ENCODE results near the gene RNASEH2A.
A peak's percentile ranks its signal among the peaks of the same experiment; 100 is the strongest.

The RNASEH2A gene
- long read RNA-seq, donor 1, transcript RNASEH2A-201 (8 exons, 2,753 nt): major isoform, 25 of 26 reads
- long read RNA-seq, donor 1, partial matches to known transcripts: 0 of 26 reads
- long read RNA-seq, donor 1, other reads (novel, unspliced or antisense): 0 of 26 reads
- long read RNA-seq, donor 2, transcript RNASEH2A-201 (8 exons, 2,753 nt): major isoform, 9 of 10 reads
- long read RNA-seq, donor 2, partial matches to known transcripts: 0 of 10 reads
- long read RNA-seq, donor 2, other reads (novel, unspliced or antisense): 0 of 10 reads
- long read RNA-seq, donor 3, transcript RNASEH2A-201 (8 exons, 2,753 nt): major isoform, 6 of 7 reads
- long read RNA-seq, donor 3, partial matches to known transcripts: 0 of 7 reads
- long read RNA-seq, donor 3, other reads (novel, unspliced or antisense): 0 of 7 reads
- long read RNA-seq, donor 4, transcript RNASEH2A-201 (8 exons, 2,753 nt): major isoform, 8 of 10 reads
- long read RNA-seq, donor 4, partial matches to known transcripts: 0 of 10 reads
- long read RNA-seq, donor 4, other reads (novel, unspliced or antisense): 0 of 10 reads
- long read RNA-seq, donor 5, transcript RNASEH2A-201 (8 exons, 2,753 nt): major isoform, 28 of 30 reads
- long read RNA-seq, donor 5, partial matches to known transcripts: 0 of 30 reads
- long read RNA-seq, donor 5, other reads (novel, unspliced or antisense): 0 of 30 reads
- long read RNA-seq, donor 6, transcript RNASEH2A-201 (8 exons, 2,753 nt): major isoform, 21 of 23 reads
- long read RNA-seq, donor 6, partial matches to known transcripts: 0 of 23 reads
- long read RNA-seq, donor 6, other reads (novel, unspliced or antisense): 0 of 23 reads
- long read RNA-seq, donor 7: 0 reads
- long read RNA-seq, donor 8, transcript RNASEH2A-201 (8 exons, 2,753 nt): major isoform, 15 of 17 reads
- long read RNA-seq, donor 8, partial matches to known transcripts: 0 of 17 reads
- long read RNA-seq, donor 8, other reads (novel, unspliced or antisense): 0 of 17 reads

DNA sequence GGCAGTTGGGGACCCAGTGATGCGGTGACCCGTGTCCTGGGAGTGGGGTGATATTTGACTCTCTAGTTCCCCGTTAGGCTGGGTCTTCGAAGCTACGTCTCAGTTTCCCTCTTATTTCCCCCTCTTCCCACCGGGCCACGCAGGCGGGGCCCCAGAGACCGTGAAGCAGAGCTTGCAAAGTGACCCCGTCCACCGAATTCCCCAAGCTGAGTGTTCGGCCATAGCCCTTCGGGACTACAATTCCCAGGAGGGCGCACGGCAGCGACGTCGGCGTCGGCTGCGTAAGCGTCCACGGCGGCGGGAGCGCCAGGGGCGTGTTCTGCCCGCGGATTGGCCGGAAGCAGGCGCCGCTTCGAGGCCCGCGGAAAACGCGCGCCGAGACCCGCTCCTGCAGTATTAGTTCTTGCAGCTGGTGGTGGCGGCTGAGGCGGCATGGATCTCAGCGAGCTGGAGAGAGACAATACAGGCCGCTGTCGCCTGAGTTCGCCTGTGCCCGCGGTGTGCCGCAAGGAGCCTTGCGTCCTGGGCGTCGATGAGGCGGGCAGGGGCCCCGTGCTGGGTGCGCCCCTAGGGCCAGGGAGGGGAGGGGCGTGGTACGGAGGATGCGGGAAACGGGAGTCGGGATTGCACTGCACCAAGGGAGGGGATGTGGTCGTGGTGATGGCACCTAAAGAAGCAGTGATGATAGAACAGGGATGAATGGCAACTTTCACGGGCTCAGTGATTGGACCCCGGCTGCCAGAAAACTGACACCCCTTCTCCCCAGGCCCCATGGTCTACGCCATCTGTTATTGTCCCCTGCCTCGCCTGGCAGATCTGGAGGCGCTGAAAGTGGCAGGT lies at the start of gene RNASEH2A:
Gene RNASEH2A (plus strand): TSS at position 343 of the 840 bp plus-strand sequence. CDS start 90 bp downstream, at position 433.
- peak; percentile 83 for DNase-seq

DNA sequence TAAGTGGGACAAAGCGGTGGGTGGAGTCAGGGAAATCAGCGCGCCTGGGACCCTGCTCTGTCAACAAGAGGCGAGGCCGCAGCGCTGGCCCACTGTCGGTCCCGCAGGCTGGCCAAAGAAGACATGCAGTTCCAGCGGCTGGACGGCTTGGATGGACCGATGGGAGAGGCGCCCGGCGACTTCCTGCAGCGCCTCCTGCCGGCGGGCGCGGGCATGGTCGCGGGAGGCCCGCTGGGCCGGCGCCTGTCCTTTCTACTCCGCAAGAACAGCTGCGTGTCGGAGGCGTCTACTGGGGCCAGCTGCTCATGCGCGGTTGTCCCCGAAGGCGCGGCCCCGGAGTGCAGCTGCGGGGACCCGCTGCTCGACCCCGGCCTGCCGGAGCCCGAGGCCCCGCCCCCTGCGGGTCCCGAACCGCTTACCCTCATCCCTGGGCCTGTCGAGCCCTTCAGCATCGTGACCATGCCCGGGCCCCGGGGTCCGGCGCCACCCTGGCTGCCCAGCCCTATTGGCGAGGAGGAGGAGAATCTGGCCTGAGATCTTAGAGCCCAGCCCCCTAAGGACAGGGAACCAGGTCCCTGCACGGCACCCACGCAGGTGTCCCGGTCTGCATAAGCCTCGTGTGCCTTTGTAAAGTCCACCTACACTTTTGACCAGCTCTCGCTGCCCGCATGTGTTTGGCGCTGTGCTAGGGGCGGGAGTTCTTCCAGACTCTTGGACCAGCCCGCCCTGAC lies 48.7 kb upstream of the RNASEH2A start:
- DNase-seq: peak; percentile 81

DNA sequence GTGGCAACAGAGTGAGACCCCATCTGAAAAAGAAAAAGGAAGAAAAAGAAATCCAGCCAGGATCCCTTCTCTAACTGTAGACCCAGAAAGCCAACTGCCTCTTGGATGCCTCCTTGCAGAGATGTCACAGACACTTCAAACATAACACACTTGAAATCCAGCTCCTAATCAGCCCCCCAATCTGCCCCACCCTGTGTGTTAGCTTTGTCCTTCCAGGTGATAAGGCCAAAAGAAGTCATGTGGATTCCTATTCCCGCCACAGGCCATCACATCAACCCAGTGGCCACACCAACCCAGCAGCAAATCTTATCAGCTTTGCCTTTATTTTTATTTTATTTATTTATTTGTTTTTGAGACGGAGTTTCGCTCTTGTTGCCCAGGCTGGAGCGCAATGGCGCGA lies 46.7 kb upstream of the RNASEH2A start:
- no peak for DNase-seq

DNA sequence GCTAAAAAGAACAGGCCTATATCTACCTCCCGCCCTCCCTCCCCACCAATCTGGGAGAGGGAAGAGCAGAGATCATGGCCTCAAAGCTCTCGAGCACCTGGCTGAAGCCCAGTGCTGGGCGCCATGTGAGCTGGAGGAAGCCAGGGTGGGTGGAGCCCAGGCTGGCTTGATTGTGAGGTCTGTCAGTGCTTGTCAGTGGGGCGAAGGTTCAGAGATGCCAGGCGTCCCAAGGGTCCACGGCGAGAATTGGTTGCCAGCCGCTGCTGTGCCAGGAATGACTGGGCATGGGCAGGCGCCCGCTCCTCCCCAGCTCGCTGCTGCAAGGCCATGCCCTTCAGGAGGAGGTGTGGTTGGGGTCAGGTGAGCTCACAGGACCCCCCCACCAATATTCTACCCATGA lies 43.3 kb upstream of the RNASEH2A start:
- DNase-seq: no peak

DNA sequence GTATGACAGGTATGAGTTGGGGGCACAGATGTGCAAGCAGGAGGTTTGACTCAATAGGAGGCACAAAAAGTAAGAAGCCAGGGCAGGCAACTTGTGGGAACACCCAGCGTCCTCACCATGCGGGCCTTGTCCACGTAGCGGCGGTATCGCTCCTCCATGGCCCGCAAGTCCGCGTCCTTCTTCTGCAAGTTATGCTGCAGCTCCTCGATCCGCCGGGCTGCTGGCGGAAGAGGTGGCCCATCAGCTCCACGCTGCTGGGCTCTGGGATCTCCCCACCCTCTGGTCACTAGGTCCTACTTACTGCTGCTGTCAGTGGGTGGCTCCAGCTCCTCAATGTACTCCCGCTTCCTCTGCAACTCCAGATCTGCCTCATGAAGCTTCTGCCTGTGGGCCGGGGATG lies 41.7 kb upstream of the RNASEH2A start:
- no peak for DNase-seq

DNA sequence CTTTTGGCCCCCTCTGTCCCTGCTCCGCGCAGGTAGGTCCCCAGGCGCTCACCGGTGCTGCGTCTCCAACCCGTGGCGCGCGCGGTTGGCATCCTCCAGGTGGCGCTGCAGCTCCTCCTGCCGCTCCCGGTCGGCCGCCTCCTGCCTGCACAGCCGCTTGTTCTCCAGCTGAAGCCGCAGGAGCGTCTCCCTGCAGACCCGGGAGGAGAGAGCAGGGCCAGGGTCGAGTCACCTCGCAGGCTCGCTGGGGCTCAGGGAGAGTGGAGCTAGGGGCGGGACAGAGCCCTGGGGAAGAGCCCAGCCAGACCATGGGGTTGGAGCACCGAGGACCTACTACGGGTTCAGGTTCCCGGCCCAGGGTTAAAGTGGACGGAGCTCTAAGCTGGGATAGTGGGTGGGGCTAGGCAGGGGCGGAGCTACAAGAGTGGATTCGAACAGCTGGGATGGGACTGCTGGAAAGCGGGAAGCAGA lies 40.3 kb upstream of the RNASEH2A start:
- peak; percentile 77 for DNase-seq

DNA sequence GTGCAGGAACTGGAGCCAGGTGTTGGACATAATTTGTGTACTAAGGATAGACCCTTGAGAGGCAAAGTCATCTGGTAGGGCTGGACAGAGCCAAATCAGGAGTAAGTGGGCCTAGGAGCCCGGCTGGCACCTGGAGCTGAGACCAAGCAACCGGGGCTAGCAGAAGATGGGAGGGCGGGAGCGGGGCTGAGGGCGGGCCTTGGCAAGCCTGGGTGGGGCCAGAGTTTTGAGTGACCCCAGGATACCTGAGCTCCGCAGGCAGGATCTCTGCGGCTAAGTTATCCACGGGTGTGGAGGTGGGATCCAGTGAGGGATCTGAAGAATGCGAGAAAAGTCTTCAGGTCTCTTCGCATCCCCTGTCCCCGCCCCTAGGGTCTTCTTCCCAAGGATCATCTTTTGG lies 39.2 kb upstream of the RNASEH2A start:
- DNase-seq: no peak

DNA sequence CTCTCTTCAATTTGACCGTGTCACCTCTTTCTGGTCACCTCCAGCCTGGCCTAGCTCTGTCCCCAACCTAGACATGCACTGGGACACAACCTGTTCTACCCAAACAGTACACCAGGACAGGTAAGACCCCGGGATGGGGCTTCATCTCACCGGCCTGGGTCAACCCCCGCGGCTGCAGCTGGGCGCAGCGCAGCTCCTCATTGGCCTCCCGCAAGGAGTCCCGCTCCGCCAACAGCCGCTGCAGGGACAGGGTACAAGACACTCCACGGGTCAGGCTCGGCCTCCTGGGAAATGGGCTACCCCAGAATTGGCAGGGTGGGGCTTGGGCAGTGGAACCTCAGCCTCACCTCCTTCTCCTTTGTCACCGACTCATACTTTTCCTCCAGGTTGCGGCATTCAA lies 38.7 kb upstream of the RNASEH2A start:
- no peak for DNase-seq

DNA sequence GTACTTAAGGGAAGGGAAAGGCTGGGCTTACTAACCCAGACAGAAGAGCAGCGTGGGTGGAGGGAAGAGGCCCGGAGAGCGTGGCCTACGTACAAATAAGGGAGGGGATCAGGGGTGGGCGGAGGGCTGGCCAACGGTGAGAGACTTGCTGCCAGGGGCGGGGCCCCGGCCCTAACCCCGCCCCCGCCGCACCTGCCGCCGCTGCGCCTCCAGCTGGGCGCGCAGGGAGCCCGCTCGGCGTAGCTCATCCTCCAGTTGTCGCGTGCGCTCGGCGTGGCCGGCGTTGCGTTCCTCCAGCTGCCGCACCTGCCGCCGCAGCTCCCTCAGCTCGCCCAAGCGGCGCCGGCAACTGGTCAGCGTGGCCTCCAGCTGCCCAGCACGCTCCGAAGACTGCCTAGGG lies 36.7 kb upstream of the RNASEH2A start:
- peak; percentile 45 for DNase-seq

DNA sequence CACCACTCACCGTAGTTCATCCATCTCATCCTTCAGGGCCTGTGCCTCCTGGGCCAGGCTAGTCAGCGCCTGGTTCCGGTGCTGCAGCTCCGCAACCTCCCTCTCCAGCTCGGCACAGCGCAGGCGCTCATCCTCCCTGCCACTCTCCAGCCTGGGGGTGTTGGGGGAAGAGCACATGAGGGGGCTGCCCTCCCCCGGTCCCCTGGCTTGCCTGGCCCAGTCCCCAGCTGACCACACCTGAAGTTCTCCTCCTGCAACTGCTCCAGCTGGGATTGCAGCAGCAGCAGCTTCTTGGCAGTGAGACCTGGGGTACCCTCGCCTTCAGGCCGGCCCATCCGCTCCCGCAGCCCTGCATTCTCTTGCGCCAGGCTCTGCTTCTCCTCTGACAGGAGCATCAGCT lies 35.5 kb upstream of the RNASEH2A start:
- no peak for DNase-seq

DNA sequence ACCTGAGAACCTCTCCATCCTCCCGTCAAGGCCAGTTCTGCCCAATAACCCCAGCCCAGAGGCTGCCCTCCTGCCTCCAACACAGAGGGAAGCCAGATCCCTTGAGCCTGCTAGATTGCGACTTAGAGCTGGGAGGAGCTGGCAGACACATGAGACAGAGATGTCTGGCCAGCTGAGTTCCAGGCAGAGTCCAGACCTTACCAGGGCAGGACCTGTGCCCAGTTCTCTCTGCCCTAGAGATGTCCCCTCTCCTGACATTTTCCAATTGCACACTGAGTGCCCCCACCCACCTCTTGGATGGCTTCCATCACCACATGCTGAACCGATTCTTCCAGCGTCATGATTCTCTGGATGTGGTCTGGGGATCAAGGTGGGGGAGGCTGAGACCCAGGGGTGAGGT lies 34.1 kb upstream of the RNASEH2A start:
- no peak for DNase-seq

DNA sequence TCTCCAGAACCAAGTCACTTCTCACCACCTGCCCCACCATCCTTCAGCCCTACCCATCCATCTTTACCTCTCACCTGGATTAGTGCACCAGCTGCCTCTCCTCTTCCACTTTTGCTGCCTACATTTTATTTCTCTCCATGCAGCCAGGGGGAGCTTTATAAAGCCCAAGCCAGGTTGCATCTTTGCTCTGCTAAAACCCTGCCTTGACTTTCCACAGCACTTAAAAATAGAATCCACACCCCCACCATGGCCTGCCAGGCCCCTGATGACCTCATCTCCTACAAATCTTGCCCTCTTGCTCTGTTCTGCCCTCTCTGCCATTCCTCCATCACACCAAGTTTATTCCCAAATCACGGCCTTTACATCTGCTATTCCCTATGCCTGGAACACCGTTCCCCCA lies 32.8 kb upstream of the RNASEH2A start:
- no peak for DNase-seq

DNA sequence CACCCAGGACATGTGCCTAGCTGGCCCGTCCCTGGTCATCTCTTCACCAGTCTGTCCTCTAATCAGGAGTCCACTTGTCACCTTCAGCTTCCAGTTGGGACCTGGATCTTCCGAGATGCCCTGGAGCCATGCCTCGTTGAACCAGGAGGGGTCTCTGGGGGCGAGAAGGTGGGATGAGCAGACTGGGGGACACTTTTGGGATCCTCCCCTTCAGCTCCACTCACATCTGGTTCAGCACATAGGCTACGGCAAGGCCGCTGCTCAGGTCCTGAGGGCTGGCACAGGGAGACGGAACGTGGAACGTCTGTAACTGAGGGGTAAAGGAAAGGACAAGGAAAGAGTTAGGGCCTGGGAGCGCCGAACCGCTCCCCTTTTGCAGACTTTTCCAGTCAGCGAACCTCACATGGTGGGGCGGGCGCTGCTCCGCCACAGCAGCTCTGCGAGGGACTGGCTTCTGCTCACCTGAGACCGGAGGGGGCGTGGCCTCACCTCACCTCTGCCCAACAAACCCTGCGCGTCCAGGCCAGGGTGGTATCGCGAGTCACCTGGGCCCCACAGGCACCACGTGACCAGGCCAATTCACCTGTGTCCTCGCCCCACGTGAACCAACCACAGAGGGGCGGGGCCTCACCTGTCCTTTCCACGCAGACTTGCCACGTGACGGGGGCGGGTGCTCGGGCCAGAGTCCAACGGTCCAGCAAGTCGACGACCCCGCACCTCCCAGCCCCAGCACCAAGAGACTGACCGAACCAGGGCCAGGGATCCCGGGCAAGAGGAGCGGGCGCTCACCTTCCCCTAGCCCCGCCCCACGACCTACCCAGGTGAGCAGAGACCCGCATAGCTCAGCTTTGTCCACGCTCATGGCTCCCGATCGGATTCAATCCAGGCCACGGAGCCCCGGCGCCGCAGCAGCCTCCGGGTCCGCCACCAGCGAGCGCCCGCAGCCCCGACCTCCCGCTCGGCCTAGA lies 31.5 kb upstream of the RNASEH2A start, which contains the start of gene HOOK2:
Gene HOOK2 (minus strand): TSS at position 965 of the 968 bp plus-strand sequence. CDS start 103 bp downstream, at position 862.
- peak; percentile 87 for DNase-seq

DNA sequence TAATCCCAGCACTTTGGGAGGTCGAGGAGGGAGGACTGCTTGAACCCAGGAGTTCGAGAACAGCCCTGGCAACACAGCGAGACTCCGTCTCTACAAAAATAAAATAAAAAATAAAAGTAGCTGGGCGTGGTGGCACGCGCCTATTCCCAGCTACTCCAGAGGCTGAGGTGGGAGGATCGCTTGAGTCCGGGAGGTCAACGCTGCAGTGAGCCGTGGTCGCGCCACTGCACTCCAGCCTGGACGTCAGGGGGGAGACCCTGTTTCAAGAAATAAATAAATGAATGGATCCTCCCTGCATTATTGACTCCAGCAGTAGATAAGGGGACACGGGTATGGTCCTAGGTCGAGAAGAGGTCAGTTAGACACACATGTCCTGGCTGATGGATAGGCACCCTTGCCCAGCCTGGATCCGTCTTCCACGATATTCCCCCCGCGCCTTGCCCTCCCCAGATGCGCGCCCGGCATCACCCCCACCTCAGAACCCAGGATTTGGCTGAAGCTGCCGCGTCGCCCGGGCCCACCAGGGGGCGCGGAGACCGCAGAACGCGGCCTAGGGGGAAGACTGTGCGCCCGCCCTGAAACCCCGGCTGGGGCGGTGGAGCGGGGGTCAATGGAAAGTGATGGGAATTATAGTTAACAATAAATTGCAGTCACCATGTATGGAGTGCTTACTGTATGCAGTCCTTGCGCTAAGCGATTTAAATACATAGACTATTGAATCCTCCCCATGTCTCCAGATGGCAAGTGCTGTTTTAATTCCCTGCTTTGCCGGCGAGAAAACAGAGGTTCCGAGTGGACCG lies 29.0 kb upstream of the RNASEH2A start:
- peak; percentile 80 for DNase-seq

DNA sequence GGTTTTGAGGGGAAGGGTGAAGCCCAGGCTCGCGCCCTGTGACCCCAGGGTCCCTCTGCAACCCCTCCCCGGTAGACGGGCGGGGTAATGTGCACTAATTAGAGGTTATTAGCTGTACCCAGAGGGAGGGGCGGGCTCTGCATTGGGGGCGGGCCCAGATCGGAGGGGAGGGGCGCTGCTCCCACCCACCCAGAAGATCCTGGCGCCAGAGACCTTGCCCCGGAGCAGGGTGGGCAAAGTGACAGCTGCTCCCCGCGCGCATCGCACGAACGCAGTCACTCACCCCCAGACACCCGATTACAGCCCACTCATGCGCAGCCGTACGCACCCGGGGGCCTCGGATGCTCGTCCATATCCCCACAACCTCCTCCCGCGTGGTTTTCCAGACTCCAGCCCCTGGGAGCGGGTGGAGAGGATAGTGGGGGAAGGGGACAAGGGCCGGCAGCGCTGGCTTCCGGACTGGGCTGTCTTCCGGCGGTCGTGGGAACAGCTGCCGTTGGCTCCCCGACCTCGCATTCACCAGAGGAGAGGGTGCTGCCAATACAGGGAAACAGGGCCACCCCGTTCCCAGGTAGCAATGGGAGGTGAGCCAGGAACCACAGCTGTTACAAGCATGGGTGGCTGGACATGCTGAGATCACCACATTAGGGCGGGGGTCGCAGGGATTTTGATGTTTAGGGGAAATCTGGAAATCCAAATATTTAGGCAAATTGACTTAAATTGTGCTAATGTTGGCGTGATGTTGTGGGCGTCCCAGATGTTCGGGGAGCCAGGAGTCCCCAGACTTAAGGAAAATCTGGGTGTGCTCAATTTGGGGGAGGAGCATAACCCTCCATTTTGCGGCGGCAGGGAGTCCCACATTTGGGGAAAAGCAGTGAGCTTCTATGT lies 28.1 kb upstream of the RNASEH2A start:
- peak; percentile 74 for DNase-seq

DNA sequence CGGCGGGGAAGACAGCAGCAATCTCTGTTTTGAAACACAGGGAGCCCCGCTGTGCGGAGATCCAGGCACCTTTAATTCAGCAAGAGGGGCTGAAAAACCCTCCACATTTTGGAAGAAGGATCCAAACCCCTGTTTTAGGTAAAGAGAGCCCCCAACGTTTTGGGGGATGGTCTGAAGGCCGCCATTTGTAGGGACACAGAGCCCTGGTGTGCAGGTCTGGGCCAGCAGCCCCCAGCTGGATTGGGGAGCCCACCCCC lies 27.6 kb upstream of the RNASEH2A start:
- no peak for DNase-seq

DNA sequence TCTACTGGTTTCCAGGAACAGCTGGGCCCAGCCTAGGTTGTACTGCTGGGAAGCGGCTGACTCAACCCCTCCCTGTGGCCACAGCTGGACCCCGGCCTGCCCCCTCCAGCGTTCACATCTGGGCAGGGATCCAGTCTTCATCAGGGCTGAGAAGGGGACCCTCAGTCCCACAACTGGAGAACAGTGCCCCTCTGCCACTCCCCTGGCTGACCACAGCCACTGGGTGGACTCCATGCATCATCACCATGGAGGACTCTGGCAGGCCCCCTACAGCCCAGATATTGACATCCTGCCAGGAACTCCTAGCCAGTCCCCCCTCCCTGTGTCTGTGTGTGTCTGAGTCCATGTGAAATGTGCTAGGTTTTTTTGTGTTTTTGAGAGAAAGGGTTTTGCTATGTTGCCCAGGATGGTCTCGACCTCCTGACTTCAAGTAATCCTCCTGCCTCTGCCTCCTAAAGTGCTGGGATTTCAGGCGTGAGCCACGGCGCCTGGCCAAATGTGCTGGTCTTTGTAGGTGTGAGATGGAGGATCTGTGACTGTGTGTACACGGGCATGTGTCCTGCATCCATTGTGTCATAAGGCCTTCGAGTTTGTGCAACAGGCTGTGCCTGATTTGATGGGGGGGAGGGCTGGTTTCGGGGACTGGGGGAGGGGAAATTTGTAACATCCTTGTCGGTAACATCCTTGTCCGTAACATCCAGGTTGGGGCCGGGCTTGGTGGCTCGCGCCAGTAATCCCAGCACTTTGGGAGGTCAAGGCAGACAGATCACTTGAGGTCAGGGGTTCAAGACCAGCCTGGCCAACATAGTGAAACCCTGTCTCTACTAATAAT lies 27.0 kb upstream of the RNASEH2A start:
- peak; percentile 62 for DNase-seq

DNA sequence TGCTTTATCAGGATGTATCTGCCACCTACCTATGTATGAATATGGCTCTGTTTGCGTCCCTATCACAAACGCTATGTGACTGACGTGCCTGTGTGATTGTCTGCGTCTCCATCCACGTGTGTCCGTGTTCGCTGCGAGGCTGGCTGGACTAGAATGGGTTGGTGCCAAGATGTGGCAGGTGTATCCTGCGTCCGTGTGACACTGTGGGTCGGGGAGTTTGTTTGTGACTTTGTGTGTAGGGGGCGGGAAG lies 24.3 kb upstream of the RNASEH2A start:
- DNase-seq: no peak
